ENCODE measurements around the gene CHD5. TPM values are rescaled to one million over a fixed set of nuclear protein-coding genes. Genes with fewer than 3 reads are reported as not detected.

Gene CHD5
- total and polyA plus RNA-seq, 2 of the 13 experiments (the other 11 are each of a cell fraction or from before 2014, with no cell fraction given): 0.02 to 0.21 TPM

DNA sequence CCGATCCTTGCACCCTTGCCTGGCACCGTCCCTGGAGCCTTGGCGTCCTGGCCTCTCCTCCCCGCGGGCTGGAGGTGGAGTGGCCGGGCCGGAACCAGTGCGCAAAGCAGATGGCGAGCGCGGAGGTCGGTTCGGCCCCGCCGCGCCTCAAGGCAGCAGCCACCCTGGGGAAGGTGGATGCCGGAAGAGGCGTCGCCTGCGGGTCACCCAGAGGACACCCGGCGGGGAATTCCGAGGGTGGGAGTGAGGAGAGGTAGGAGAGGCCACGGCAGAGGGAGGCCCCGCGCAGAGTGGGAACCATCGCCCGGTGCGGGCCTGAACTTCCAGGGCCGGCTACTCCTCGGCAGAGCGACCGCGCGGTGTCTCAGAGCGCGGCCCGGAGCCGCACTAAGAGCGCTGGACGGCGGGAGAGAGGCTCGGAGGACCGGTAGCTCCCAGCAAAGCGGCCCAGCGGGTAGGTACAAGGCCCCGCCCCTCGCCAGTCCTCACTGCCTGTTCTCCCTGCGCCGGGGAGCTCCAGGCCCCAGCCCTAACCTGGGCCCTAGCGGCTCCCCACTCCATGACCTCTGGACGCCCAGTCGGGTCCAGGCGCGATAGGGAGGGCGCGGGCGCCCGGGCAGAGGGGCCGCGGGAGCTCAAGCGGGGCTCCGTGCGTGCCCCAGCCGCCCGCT is 25.9 kb upstream of the CHD5 start, which contains the start of gene RNF207 (continued):
- TF ChIP-seq ZBTB49 (CRISPR knock-in tag; IDR thresholded peaks at IDR 0.05; ENCODE audit: borderline replicate concordance) (no peak), AHR (CRISPR knock-in tag; IDR thresholded peaks at IDR 0.05) (0 out of 2 replicates have a peak, but pooled peaks have one; percentile 21), ZNF773 (CRISPR knock-in tag; IDR thresholded peaks at IDR 0.05; ENCODE audit: borderline replicate concordance) (no peak), ZBTB7B (CRISPR knock-in tag; IDR thresholded peaks at IDR 0.05) (no peak), GATAD1 (CRISPR knock-in tag; IDR thresholded peaks at IDR 0.05) (peak; percentile 27; the same call in 1 of the 2 replicates), ARNTL (CRISPR knock-in tag; IDR thresholded peaks at IDR 0.05) (peak; percentile 31; the same call in 1 of the 2 replicates), JUN (CRISPR knock-in tag; IDR thresholded peaks at IDR 0.05) (0 out of 2 replicates have a peak, but pooled peaks have one; percentile 44), ZNF703 (CRISPR knock-in tag; IDR thresholded peaks at IDR 0.05; ENCODE audit: borderline replicate concordance) (peak; percentile 83; the same call in 1 of the 2 replicates), KMT2B (CRISPR knock-in tag; IDR thresholded peaks at IDR 0.05) (no peak), SMAD3 (CRISPR knock-in tag; IDR thresholded peaks at IDR 0.05) (0 out of 2 replicates have a peak, but pooled peaks have one; percentile 27), MAZ (IDR thresholded peaks at IDR 0.05; ENCODE audit: borderline replicate concordance, low read depth, low read length) (peak; percentile 97), MAZ (CRISPR knock-in tag; IDR thresholded peaks at IDR 0.05; ENCODE audit: low read depth) (peak; percentile 83), NPAS2 (CRISPR knock-in tag; IDR thresholded peaks at IDR 0.05; ENCODE audit: borderline replicate concordance) (no peak)
- TF ChIP-seq, protein P1, sequence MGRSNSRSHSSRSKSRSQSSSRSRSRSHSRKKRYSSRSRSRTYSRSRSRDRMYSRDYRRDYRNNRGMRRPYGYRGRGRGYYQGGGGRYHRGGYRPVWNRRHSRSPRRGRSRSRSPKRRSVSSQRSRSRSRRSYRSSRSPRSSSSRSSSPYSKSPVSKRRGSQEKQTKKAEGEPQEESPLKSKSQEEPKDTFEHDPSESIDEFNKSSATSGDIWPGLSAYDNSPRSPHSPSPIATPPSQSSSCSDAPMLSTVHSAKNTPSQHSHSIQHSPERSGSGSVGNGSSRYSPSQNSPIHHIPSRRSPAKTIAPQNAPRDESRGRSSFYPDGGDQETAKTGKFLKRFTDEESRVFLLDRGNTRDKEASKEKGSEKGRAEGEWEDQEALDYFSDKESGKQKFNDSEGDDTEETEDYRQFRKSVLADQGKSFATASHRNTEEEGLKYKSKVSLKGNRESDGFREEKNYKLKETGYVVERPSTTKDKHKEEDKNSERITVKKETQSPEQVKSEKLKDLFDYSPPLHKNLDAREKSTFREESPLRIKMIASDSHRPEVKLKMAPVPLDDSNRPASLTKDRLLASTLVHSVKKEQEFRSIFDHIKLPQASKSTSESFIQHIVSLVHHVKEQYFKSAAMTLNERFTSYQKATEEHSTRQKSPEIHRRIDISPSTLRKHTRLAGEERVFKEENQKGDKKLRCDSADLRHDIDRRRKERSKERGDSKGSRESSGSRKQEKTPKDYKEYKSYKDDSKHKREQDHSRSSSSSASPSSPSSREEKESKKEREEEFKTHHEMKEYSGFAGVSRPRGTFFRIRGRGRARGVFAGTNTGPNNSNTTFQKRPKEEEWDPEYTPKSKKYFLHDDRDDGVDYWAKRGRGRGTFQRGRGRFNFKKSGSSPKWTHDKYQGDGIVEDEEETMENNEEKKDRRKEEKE (IDR thresholded peaks at IDR 0.05): no peak
- TF ChIP-seq, protein P2, sequence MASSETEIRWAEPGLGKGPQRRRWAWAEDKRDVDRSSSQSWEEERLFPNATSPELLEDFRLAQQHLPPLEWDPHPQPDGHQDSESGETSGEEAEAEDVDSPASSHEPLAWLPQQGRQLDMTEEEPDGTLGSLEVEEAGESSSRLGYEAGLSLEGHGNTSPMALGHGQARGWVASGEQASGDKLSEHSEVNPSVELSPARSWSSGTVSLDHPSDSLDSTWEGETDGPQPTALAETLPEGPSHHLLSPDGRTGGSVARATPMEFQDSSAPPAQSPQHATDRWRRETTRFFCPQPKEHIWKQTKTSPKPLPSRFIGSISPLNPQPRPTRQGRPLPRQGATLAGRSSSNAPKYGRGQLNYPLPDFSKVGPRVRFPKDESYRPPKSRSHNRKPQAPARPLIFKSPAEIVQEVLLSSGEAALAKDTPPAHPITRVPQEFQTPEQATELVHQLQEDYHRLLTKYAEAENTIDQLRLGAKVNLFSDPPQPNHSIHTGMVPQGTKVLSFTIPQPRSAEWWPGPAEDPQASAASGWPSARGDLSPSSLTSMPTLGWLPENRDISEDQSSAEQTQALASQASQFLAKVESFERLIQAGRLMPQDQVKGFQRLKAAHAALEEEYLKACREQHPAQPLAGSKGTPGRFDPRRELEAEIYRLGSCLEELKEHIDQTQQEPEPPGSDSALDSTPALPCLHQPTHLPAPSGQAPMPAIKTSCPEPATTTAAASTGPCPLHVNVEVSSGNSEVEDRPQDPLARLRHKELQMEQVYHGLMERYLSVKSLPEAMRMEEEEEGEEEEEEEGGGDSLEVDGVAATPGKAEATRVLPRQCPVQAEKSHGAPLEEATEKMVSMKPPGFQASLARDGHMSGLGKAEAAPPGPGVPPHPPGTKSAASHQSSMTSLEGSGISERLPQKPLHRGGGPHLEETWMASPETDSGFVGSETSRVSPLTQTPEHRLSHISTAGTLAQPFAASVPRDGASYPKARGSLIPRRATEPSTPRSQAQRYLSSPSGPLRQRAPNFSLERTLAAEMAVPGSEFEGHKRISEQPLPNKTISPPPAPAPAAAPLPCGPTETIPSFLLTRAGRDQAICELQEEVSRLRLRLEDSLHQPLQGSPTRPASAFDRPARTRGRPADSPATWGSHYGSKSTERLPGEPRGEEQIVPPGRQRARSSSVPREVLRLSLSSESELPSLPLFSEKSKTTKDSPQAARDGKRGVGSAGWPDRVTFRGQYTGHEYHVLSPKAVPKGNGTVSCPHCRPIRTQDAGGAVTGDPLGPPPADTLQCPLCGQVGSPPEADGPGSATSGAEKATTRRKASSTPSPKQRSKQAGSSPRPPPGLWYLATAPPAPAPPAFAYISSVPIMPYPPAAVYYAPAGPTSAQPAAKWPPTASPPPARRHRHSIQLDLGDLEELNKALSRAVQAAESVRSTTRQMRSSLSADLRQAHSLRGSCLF (CRISPR knock-in tag; IDR thresholded peaks at IDR 0.05; ENCODE audit: borderline replicate concordance): no peak

All from HepG2 (cell line).